GM21528 (cell line): ENCODE results near the gene C1QTNF2.
A peak's percentile ranks its signal among the peaks of the same experiment; 100 is the strongest.

Experiments used
- ATAC-seq: cut with Tn5 transposase; IDR thresholded peaks from one replicate; pipeline ENCODE4 v1.9.1; 2021; ENCODE audit warnings: mild to moderate bottlenecking, moderate library complexity; ENCODE audit not compliant: unreplicated experiment, low FRiP score

C1QTNF2 gene, protein sequence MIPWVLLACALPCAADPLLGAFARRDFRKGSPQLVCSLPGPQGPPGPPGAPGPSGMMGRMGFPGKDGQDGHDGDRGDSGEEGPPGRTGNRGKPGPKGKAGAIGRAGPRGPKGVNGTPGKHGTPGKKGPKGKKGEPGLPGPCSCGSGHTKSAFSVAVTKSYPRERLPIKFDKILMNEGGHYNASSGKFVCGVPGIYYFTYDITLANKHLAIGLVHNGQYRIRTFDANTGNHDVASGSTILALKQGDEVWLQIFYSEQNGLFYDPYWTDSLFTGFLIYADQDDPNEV

DNA sequence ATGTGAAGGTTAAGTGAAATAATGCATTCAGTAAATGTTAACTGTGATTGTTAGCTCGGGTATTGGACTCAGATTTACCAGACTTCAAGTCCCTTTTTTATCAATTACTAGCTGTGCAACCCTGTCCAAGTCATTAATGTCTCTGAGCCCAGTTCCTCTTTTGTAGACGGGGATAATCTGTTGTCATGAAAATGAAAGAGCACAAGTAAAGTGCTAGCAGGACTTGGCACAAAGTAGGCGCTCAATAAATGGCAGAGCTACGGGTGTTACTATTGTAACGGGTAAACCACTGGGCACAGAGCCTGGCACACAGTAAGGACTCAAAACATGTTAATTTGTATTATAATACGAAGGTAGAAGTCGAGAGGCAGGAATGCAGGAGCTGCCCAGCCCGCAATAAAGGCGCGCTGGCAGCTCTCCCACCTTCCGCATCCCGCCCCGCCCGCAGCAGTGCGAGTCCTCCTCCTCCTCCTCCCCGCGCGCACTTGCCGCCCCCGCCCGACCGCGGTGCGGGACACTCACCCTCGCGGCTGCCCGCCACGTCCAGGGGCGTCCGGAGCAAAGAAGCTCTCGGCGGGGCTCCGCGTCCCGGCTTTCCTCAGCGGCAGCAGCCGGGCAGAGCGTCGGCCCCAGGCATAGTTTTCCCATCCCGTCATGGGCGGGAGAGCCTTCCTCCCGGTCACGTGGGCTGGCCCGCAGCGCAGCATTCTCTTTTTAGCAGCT, at the start of gene C1QTNF2:
TSS of gene C1QTNF2 (minus strand) at position 637 of the 723 bp plus-strand sequence. CDS start 15,615 bp downstream, outside the sequence.
- no peak for ATAC-seq

DNA sequence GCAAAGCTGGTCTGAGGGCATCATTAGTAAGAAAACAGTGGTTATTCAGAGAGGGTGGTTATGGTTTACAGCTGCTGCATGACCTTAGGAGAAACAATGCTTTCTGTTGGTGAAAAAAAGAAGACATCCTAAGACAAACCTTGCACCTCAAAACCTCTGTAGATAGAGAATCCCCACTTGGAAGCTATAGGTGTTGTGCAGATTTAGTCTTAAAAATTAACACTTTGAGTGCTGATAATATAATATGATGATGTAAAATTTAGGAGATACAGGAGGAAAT, 49.8 kb upstream of the C1QTNF2 start:
- no peak for ATAC-seq

DNA sequence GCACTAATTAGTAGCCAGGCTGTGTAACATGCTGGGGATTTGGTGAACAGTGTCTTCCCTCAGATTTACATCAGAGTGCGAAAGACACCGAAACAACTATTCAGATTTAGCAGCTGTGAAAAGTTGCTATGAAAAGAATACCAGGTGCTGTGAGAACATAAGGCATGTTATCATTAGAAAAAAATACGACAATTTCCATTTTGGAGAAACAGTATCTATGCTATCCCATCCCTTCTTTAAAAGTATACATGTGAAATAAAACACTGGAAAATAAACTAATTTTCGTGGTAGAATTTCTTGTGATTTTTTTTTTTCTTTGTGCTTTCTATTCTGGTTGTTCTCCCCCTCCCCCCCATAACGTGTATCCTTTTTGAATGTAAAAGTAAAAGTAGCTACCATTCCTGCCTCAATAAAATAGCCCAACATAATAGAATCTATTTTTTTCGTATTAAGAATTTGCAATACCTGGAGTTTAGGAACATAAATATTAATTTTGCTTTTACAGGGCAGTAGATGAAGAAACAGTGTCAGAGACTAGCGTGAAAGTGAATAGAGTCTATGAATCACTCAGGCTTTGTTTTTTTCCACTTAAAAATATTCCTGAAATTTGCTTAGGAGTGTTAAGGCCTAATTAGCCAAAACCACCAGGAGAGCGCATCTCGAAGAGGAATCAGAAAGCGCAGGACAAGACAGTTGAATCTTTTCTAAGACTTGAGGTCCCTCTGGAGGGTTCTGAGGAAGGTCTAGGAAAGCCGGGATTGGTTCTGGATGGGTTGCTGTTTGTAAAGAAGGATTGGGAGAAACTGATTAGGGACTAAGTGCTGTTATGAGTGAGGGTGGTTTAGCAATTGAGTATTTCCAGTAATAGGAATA, 49.3 kb upstream of the C1QTNF2 start:
- peak; percentile 37 for ATAC-seq

DNA sequence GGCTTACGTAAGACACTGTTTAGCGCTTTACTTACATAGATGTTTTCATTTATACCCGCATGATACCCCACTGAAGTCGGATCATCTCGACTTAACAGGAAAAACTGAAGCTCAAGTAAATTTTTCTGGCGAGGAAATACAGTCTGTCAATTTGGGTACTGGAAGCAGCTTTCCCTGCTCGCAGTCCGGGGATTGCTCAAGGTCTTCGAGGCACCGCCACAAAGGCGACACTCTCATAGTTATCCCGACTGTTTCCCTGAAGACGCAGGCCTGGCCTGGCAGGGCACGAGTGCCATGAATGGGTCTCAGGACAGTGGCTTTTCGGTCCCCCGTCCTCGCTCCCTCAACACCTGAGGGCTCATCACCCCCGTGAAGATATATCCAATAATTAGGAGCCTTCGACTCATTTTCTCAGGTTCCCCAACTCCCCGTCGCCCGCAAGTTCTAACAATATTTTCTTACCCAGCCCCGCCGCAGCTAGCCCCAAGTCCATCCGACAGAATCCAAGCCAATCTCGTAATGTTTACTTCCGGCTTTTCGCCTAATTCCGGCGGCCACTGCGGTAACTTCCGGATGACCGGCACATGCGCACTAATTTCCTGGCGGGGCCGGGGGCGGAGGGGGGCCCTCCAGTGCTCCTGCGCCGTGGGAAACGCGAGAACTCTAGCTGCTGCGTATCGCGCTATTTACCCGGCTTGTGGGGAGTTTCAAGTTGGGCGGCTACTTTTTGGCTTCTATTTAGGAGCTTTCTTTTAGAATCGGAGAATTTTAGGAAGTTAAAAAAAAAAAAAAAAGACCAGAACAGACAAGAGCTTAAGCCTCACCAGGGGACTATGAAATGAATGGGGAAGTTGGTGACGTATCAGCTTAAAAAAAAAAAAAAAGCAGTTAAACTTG, 48.4 kb upstream of the C1QTNF2 start, which contains the start of gene SLU7:
TSS of gene SLU7 (minus strand) at position 521 of the 897 bp plus-strand sequence. CDS start 3,787 bp downstream, outside the sequence.
- peak; percentile 73 for ATAC-seq

DNA sequence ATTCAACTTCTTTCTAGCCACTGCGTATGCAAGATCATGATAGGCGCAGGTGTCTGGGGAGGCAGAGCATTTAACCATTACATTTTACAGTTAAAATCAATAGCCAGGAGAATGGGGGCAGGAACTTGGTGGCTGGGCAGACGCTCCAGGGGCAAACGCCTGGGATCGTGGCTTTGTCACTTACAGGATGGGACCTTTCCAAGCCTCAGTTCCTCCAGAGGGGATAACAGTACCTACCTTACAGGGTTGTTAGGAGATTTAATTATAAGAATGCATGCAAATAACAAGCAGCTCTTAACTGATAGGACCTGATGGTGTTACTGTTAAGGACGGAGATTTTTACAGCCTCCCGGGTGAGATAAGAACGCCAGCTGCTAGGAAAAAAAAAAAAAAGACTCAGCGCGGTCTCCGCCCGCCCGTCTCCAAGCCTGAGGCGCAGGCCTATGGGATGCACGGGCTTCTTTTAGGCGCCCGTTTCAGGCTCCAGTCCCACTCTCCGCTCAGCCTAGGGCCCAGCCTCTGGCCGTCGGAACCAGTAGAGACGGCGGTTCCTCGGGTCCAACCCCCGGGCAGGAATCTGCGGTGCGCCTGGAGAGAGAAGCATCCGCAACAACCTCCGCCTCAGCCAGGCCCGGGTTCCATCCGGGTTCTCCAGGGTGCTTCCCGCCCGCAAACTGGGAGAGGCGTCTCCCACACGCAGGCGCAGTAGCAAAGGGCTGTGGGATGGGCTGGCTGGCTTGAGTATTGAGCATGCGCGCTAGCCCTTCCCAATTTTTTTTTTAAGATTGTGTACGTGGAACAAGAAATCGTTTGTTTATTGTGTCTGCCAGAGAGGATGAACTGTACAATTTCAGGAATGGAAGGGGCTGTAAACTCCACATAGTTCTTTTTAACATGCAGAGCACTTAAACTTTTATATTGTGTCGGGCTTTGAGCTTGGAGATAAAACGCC, 29.3 kb upstream of the C1QTNF2 start, which contains the start of gene FAM200C:
TSS of gene FAM200C (minus strand) at position 653 of the 952 bp plus-strand sequence. CDS start 4,564 bp downstream, outside the sequence.
- ATAC-seq, result peak; percentile 90

DNA sequence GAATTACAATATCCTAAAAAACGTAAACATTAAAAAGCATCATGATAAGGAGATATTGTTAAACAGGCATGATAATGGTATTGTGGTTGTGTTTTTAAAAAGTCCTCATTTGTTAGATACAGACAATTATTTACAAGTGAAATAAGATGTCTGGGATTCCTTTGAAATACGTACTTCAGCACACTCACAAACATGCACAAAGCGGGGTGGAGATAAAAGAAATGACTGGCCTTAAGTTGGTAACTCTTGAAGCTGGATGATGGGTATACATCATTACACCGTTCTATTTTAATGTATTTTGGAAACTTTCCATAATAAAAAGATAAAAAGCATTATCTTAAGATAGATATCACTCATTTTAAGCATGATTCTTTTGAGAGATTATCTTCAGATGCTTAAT, 28.4 kb upstream of the C1QTNF2 start:
- no peak for ATAC-seq

DNA sequence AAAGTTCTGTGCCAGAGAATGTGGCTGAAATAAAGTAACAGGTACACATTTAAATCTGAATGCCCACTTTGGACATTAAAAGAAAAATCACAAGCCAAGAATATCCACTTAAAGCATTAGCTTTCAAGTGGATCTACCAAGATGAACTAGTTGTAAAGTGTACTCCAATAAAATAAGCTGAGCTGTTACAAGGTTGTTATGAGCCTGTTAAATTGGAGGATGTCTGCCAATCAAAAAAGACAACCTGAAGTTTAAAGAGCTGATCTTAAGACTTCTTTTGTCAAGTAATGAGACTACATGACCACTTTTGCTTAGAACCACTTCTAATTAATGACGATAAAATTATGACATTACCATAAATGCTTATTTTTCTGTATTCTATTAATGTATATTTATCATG, 27.1 kb upstream of the C1QTNF2 start:
- ATAC-seq, result no peak

DNA sequence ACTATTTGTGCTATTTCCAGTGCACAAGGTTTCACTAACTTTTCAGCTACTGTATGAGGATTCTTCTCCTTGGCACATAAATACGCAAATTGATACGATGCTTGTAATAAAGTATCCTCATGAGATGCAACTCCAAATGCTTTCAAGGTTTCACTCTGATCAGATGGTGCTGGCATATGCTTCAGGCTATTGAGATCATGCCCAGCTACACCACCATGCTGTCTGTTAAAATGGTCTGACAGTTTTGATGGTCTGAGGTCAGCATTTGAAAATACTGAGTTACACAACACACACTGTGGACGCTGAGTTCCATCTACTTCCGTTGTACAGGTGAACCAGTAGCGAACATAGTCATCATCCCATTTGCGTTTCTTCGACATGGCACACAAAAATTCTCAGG, 24.7 kb upstream of the C1QTNF2 start:
- no peak for ATAC-seq

DNA sequence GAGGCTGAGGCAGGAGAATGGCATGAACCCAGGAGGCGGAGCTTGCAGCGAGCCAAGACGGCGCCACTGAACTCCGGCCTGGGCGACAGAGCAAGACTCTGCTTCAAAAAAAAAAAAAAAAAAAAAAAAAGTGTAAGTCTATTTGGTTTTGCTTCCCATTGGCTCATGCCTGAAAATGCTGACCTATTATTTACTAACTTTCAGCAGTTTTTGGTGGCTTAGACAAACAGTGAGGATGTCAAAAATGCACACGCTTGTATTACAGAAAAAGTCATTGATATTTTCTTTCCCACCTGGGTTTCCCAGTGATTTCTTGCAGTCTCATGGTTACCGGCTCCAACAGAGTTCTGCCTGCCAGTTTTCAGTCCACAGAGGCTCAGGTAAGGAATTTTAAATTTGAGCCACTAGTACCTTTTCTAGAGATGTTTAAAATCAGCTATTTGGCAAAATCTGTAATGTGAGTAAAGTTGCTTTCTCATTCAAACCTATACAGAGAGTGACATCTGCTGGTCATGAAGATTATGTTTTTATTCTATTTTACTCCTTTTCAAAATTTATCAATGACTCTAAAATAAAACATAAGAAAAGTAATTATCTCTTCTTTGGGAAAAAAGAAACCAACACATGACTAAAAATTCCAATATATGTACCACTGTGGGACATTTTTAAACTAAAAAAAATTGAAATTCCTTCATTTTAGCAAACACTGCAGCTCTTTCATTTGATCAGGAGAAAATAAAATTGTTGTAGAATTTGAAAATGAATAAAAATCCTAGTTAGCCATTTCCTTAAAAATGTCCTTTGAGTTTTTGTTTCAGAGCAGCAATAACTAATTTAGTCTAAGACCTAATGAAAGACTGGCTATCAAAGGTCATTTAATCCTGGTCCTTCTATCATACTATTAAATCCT, 20.6 kb upstream of the C1QTNF2 start:
- no peak for ATAC-seq

DNA sequence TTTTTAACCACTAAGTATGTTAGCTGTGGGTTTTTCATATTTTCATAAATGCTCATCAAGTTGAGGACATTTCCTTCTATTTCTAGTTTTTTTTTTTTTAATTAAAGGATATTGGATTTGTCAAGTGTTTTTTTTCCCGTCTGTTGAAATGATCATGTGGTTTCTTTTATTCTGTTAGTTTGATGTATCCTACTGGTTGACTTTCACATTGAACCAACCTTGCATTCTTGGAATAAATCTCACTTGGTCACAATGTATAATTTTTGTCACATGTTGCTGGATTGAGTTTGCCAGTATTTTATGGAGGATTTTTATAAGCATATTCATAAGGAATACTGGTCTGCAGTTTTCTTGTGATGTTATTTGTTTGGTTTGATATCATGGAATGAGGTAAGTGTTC, 17.0 kb upstream of the C1QTNF2 start:
- no peak for ATAC-seq

DNA sequence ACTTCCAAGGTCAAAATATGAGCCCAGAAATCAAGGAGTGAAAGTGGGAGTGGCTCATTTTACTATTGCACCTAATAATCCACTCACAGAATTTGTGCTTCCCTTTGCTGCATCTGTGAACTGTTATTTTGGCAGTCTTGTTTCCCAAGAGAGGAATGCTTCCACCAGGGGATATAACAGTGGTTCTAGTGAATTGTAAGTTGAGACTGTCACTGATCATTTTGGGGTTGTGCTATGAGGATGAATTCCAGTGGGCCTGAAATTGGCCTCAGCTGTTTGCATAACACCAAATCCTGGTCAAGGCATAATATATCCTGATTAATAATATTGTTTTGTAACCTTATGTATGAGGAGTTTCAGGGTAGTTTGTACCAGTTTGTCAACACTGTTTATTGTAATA, 15.1 kb upstream of the C1QTNF2 start:
- ATAC-seq, result no peak

DNA sequence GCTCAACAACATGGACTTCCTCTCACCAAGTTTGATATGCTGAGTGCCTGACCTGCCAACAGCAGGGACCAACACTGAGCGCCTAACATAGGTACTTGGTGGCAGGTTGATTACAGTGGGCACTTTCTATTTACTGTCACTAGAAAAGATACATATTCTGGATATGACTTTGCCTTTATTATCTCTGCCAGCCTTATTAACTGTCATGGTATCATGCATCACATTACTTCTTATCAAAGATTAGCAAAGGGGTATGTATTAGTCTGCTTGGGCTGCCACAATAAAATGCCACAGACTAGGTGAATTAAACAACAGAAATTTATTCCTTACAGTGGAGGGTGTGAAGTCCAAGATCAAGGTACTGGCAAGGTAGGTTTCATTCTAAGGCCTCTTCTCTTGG, 14.3 kb upstream of the C1QTNF2 start:
- no peak for ATAC-seq

DNA sequence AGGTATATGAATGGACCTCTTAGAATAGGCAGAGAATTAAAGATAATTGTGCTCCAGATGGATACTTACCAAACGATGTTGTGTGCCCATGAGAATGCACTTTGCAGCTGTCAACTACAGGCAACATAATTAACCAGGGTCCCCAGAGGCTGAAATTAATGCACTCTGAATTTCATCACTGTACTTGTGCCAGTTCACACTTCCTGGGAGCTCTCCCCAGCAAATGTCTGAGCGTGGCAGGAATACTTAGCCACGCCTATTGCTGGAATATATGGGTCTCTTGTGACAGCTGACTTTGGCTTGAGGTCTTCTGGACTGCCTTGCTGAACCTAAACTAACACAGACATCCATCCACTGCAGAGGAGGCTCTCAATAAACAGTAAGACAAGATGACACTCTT, 11.9 kb upstream of the C1QTNF2 start:
- ATAC-seq, result no peak

DNA sequence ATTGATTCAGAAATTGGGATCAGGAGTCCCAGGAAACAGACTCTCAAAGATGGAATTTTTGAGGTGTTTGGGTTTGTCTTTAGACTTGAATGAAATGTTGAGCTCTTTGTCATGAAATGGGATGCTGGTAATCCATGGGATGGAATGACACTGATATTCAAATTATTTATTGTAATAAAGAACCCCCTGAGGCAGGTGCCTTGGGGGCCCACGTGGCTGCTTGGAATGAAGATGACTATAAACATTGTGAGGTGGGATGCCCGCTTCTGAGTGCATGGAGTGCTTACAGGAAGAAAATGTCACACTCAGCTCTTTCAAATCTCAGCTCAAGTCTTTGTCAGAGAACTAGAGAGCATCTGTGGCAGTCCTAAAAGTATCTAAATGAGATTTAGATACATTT, 9.6 kb upstream of the C1QTNF2 start:
- ATAC-seq, result no peak

DNA sequence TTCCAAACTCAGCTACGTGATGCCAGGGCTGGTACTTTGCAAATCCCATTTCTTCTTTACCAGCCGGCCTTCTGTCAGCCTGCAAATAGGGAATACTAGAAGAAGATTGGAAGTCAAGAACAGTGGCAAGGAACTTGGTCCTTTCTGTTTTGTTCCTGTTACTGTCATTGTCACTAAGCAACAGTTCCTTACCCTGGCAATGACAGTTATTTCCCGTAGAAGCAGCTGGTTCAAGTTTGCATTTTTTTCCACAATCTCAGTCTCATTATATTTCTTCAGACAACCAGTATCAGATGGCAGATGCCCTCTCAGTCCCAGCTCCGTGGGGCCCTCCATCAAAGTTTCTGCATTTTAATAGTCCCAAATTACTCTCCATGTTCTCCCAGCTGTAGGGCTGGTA, 9.1 kb upstream of the C1QTNF2 start:
- ATAC-seq, result no peak

DNA sequence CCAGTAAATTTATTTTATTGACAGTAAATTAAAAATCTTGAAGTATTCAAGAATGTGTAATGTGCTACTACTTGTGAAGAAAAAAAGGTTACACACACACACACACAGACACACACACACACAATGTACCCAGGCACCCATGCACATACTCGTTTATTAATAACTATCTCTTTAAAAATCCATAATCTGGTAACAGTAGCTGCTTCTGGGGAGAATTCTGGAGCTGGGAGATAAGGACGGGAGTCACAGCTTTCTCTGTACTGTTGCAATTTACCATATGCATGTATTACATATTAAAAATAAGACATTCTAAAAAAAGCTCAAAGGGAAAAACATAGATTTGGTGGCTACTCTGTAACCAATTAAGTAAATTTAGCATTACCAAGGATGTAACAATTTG, 7.9 kb upstream of the C1QTNF2 start:
- no peak for ATAC-seq

DNA sequence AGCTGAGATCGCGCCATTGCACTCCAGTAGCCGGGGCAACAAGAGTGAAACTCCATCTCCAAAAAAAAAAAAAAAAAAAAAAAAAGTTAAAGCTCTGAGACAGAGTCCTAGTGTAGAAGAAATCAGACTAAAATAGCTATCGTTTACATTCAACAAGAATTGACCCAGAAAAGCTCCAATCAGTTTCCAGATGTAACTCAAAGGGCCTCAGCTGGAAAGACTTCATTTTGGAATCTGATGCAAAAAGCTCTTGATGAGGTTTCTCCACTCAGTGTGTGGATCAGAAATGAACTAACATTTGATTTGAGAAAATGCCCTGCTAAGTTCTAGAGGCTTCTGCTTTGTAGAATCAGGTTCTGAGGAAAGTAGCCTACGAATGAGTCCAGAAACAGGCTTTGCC, 7.2 kb upstream of the C1QTNF2 start:
- no peak for ATAC-seq

DNA sequence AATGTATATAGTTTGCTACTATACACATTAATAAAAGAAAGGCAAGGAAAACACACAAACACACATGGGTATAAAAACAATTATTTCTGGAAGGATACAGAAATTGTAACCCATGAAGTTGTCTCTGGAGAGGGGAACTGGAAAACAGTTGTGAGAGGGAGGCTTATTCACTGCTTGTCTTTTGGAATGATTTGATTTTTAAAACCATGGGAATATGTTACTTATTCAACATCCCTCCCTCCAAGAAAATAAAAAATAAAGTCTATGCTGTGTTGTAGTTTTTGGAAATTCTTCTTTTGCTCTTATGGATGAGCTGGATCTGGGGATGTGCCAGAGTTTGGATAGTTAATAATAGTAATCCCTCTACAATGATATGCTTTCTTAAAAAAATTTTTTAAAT, 6.0 kb upstream of the C1QTNF2 start:
- no peak for ATAC-seq
